Left cardiac atrium (tissue), 4 donors: ENCODE measurements around the gene MUC5B. TPM values are rescaled to one million over a fixed set of nuclear protein-coding genes. Genes with fewer than 3 reads are reported as not detected.

Experiments
- ATAC-seq, 2 donors: fragments of 200-7000 bp; cut with Tn5 transposase; one replicate each; pipeline ENCODE4 v1.9.1; 2020; ENCODE audit warnings: mild to moderate bottlenecking in 2 of 2, moderate library complexity in 2 of 2
- DNase-seq: peaks from one replicate; pipeline ENCODE4 v3.0.0-alpha.2; 2020
- intact Hi-C, 2 donors: fragments of 100-400 bp; cut with DNase I; formaldehyde crosslinking; loops; one replicate each; pipeline versions ENCODE4 v1.14.1 to v1.15.1; 2022 to 2023
- total RNA-seq, 2 donors: library from RNA; stranded (reverse); fragmentation: NEBNext Ultra II Directional; extraction: Animal tissue kit (Norgen Biotek cat#: 25700); gene quantifications; one replicate each; pipeline ENCODE4 v1.2.1, GENCODE V29; 2021
- donor health status: DM: no; HTN: yes; CAD: no.
- donor health status: DM: no; HTN: yes; CAD: no; lungs with severe emphysema.
- donor health status: DM: yes; HTN: yes; CAD: no.
- donor health status: Dilated cardiomyopathy.

The MUC5B gene
- total RNA-seq, 2 donors from 2014 or later, result not detected

DNA sequence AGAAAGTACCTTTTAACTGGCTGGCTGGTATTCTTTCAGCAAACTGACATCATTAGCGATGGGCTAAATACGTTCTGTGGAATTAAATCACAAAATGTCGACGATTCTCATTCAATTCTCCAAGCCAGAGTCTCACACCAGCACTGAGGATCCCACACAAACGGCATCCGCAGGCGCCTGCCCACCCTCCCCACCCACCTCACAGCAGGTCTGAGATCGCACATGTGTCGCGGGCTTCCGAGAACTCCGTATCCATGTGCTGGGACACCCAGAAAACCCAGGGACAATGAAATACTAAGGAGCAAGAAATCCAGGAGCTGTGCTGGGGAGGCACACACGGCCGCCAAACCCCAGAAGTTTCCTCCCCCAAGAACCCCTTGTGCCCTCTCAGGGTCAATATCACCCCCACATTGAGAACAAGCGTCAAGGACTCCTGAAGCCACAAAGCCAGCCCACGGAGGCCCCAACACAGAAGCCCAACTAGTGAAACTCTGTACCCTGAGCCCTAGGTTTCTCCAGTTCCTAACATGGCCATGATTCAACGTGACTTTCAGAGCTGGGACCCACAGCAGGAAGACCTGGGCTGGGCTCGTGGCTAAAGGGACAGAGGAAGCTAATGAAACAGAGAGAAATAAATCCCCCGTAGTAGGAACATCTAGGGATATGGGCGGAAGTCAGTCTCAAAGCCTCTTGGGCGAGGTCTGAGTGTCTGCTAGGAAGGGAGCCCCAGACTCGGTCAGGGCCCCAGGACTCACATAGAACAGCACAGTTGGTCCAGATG lies 78.5 kb downstream of the MUC5B start:
- DNase-seq (no peak), ATAC-seq (no peak)
- intact Hi-C loops, result no loop called here

DNA sequence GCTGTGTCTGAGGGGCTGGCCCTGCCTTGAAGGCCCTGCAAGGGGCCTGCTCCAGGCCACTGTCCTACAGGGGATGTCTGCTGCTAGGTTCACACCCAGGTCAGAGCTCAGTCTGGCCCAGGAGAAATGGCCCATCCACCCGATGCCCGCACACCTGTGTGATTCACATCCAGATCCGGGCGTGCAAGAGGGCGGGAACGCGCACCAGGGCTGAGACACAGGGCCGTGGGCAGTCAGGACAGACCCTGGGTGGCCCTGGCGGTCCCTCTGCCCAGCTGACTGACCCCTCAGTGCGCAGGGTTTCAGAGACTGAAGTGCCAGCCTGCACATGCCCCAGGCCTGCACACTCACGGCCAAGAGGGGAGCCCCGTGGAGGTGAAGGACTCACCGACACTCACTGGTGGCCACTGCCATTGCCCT lies 79.2 kb downstream of the MUC5B start:
- no peak for ATAC-seq
- no peak for DNase-seq
- intact Hi-C loops, result no loop called here

- ATAC-seq (peak in 1 of 2 donors; percentile 13), DNase-seq (no peak)
- intact Hi-C loops, result no loop called here
Observed at GRCh38 chr11:1302461-1303125, 79.7 kb downstream of the MUC5B start.

DNA sequence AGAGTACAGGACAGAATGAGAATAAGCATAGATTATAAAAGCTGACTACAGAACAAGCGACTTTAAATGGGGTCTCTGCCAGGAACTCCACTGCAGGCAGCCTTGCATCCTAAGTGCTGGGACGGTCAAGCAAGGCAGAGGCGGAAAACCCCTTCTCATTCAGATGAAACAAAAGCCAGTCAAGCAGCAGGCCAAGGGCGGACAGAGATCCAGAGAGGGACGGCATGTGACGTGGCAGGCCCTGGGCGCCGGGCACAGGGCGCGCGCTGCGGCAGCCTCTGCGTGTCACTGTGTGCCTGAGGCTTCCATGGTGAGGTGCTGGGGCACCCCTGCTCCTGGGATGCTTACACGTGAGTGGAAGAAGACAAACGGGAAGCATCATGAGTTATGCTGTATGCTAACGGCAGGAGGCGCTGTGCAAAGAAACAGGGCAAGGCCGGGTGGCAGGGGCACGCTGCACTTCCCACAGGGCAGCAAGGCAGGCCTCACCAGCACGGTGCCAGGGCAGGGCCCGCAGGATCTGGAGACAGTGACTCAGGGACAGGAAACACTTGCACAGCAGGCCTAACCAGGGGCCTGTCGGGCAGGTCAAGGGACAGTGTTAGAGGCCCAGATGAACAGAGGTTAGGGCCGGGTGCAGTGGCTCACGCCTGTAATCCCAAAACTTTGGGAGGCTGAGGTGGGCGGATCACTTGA lies 80.4 kb downstream of the MUC5B start:
- DNase-seq (no peak), ATAC-seq (peak in 1 of 2 donors; percentile 4)
- intact Hi-C loops, result no loop called here

GRCh38 chr11:1303973-1304372 lies 81.1 kb downstream of the MUC5B start:
- ATAC-seq (peak in 1 of 2 donors; percentile 15), DNase-seq (peak; percentile 60)
- intact Hi-C loops, result no loop called here

DNA sequence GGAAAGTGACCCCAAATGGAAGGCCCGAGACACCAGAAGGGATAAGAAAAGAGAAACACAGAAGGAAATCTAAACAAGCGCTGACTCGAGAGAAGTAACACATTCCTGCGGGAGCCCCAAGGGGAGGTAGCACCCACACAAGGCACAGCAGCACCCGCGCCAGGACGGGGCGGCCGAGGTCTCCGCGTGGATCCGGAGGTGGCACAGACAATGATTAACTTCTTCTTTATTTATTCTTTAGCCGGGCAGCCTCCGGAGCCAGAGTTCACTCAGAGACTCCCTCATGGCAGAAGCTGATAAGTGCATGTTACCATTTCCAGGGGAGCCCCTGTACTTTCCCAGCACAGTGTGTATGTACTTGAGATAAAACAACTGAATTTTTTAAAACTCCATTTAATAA lies 81.5 kb downstream of the MUC5B start:
- intact Hi-C loops, result no loop called here
- ATAC-seq (no peak), DNase-seq (no peak)

- DNase-seq (no peak), ATAC-seq (no peak)
- intact Hi-C loops, result no loop called here
Observed at GRCh38 chr11:1305063-1305495, 82.2 kb downstream of the MUC5B start.

DNA sequence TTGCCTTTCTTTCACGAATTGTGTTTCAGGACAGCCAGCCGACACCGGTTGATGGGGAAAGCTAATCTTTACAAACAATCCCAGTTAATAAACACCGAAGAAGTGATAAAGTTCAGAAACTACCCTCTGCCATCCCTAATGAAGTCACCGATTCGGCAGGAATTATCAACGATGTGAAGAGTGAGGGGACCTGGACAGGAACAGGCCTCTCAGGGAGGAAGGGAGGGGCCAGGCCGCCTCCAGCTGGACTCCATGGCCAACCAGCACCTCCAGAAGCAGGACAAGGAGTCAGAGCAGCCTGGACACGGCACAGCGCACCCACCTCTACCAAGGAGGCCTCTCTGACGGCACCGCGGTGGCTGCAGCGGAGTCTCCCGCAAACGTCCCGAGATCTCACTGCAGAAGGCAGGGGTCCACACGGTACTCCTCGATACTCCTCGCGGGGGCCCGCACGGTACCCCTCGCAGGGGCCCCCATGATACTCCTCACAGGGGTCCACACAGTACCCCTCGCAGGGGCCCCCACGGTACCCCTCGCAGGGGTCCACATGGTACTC lies 82.7 kb downstream of the MUC5B start:
- DNase-seq, result no peak
- intact Hi-C loops, result no loop called here
- ATAC-seq, result no peak

DNA sequence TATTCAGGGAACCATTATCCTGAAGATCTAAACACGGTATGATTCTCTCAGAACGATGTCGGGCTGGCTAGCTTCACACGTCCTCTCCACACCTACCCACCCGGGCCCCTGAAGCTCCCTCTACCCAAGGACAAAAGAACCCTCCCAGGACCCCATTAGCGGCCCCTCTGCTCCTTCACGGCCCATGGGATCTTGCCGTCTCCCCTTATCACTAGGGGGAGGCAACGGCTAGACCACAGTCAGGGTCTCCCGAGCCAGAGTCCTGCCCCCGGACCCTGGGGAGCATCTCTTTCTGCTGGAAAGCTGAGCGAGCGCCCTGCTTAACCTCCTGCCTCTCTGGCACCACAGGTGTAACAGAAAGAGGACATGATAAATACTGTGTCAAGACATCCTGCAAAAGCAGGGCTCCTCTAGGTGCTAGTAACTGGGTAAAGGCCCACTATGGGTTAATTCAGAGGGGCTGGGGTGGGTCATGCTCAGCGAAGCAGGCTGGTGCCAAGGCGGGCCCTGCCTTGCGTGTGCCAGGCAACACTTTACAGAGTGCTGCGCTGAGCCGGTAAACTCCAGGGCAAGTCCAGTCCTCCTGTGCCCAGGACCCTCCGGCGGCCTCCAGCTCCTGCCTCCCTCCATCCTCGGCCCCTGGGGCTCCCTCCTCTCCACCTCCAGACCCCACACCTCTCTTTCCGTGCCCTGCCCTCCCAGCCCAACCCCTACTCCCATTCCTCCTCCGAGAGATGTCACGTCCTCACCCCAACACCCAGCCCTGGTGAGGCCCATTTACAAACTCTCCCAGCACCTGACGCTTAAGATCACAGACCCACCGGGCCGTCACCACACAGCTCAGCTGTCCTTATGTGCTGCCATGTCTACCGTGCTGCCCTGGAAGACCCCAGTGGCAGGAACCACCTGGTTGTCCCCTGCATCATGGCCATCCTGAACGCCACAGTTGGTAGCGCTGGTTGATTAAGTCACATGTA lies 83.6 kb downstream of the MUC5B start:
- no peak for ATAC-seq
- no peak for DNase-seq
- intact Hi-C loops, result no loop called here

DNA sequence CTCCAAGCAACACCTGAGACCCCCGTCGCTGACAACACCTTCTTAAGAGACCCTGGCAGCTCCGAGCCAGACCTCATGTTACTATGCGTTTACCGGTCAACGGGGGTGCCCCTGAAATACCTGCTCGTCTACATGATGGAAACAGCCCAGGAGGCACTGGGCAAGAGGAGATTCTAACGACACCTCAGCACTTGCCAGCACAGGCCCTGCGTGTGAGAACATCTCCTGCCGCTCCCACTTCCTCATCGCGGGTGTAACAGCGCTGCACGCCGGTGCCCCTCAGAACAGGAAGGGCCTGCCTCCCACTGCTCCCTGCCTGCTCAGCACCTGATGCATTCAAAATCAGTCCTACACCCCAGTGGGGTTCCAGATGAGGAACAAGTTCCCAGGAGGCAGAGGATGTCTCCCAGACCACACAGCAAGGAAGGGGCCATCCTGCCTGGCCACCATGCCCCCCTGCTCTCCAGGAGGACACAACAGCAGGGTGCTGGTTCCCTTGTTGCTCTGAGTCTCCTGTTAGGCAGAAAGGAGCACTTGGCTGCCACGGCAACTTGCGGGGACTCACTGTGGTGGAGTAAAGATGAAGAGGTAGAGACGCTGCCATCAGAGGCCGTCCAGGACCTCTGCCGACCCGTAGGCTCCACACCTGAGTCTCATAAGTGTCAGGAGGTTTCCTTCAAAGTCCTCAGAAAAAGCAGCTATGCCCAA lies 84.5 kb downstream of the MUC5B start:
- DNase-seq (no peak), ATAC-seq (no peak)
- intact Hi-C loops, result no loop called here

DNA sequence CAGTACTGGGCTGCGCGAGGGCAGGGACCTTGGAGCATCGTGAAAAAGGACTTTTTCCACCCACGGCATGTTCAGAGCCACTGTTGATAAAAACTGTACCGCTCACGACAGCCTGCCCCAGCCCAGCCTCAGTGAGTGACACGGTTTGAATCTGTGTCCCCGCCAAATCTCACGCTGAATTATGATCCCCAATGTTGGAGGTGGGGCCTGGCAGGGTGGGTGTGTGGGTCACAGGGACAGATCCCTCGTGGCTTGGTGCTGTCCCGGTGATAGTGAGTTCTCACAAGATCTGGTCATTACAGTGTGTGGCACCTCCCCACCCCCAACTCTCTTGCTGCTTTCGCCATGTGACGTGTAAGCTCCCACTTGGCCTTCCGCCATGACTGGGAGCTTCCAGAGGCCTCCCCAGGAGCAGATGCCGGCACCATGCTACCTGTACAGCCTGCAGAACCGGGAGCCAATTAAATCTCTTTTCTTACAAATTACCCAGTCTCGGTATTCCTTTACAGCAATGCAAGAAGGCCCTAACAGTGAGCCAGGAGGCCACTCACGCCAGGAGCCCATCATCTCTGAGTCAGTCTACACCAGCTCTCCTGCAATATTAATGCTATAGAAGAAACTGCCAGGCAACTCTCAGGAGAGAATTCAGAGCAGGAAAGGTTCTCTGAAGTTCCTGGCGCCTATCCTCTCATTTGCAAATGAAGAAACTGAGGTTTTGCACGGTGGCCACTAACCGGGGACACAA lies 85.3 kb downstream of the MUC5B start:
- ATAC-seq (no peak), DNase-seq (no peak)
- intact Hi-C loops, result no loop called here

DNA sequence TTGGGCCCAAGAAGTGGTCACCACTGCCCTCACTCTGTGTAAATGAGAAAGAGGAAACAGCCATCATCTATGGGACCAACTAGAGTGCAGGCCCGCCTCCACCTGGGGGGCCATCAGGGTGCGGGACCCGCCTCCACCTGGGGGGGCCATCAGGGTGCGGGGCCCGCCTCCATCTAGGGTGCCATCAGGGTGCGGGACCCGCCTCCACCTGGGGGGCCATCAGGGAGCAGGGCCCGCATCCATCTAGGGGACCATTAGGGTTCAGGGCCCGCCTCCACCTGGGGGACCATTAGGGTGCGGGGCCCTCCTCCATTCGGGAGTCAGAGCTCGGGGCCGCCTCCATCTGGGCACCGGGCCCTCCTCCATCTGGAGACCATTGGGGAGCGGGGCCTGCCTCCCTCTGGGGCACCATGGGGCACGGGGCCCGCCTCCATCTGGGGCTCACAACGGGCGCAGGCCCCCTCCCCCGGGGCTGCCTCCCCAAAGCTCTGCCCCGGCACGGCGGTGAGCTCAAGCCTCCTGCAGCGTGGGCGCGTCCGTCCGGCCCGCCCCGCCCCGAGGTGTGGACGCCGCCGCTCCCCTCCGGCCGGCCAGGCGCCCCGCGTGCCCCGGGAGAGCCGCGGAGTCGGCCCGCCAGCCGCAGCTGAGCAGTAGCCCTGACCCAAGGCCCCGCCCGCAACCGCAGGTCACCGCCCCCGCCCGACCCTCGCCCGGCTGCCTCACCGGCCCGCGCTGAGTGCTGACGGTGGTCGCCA lies 86.1 kb downstream of the MUC5B start:
- intact Hi-C loops, result no loop called here
- peak; percentile 63 to 75 for ATAC-seq
- DNase-seq, result no peak

DNA sequence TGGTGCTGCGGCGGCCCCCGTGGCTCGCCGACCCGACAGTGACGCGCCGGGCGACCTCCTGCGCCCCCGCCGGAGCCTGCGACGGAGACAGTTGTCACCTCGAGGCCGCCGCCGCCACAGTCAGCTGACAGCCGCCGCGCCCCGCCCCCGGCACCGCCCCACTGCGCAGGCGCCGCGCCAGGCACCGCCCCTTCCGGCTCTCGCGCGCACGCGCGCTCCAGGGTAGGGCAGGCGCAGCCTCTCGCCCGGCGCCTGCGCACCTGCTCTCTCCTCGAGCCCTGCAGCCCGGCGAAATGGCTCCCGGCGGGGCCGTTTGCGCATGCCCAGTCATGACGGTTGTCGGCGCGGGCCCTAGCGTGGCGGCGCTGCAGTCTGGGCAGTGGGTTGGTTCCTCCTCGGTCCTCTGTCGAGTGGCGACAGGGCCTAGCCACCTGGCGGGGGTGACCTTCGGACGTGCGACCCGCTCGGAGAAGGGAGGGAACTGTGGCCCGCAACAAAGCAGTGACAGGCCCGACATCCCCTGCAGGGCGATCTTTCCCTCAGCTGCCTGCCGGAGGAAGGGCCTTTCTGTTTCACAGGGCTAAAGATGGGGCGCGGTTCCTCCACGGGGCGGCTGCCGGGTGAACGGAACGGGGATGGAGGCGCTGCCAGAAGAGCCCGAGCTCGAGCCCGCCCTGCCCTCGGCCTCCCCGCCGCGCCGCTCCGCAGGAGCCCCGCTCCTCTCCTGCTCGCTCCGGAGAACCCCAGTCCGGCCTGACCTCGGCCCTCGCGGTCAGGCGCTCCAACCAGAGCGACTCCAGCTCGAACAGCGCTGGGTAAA lies 86.8 kb downstream of the MUC5B start, which contains the start of gene TOLLIP:
TSS of gene TOLLIP (minus strand) at position 135 of the 820 bp plus-strand sequence. CDS start at position 1, 134 bp downstream.
- intact Hi-C loops, result loop anchor here in 1 of 2 donors (10.0 kb wide), 1 partner anchor 75 kb away; the partner anchor contains the start of gene BRSK2
- ATAC-seq (peak; percentile 96), DNase-seq (peak; percentile 96)

DNA sequence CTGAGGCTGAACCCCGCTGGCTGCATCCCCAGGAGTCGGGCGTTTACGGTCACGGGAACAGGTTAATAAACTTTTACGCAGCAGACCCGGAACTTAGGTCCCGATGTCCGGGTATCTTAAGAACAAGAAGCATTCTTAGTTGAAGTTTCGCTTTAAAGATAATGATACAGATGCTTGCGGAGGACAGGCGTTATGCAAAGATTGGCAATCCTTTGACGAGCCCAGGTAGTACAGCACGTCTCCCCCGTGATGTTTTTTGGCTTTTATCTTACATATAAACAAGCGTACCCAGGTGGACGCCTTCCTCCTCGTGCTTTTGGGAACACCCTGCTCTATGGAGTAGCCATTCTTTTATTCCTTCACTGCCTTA lies 87.4 kb downstream of the MUC5B start:
- DNase-seq, result no peak
- no peak for ATAC-seq
- intact Hi-C loops, result loop anchor here in 1 of 2 donors (10.0 kb wide), 1 partner anchor 74 kb away; the partner anchor contains the start of gene BRSK2

- no peak for DNase-seq
- intact Hi-C loops, result loop anchor here in 1 of 2 donors (10.0 kb wide), 1 partner anchor 74 kb away; the partner anchor contains the start of gene BRSK2
- ATAC-seq, result no peak
Observed at GRCh38 chr11:1310772-1311468, 88.1 kb downstream of the MUC5B start.
